ENCODE data around the gene CLEC16A.
A peak's percentile ranks its signal among the peaks of the same experiment; 100 is the strongest.
"Not testable (repeated sequence)": the region's sequence is repeated elsewhere in the genome, so short reads cannot be mapped to it uniquely, and the experiment has no call there.

Gene CLEC16A

DNA sequence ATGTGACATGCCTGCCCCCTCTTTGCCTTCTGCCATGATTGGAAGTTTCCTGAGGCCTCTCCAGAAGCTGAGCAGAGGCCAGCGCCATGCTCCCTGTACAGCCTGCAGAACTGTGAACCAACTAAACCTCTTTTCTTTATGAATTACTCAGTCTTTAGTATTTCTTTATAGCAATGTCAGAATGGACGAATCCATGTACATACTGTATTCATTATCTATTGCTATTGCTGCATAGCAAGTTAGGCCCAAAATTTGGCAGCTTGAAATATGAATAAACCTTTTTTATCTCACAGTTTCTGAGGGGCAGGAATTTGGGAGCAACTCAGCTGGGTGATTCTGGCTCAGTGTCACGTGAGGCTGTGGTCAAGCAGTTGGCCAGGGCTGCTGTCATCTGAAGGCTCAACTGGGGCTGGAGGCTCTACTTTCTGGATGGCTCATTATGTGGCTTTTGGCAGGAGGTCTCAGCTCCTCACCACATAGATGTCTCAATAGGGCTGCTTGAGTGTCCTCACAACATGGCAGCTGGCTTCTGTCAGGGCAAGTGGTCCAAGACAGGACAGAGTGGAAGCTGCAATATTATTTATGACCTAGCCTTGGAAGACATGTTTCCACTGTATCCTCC lies 271.7 kb downstream of the CLEC16A start:
- no peak overlapping the region for H2BK5ac ChIP-seq (ENCODE audit: low read length)
- H2AK5ac ChIP-seq (ENCODE audit: low read length), result no peak overlapping the region
- H3K4ac ChIP-seq (ENCODE audit: low read depth, low read length), result no peak overlapping the region
- no peak overlapping the region for H3K27ac ChIP-seq (ENCODE audit: low read depth, low read length)
- DNase-seq, result no peak
- no peak overlapping the region for H3K18ac ChIP-seq (ENCODE audit: low read length)
- no peaks in the 10 kb centered on the region for H3K4me1 ChIP-seq (ENCODE audit: control insufficient read depth, low read depth, low read length)
- H3K79me2 ChIP-seq (ENCODE audit: control insufficient read depth, insufficient read depth, low read length), result no peaks in the 10 kb centered on the region
- H3K79me1 ChIP-seq (ENCODE audit: low read length), result no peaks in the 10 kb centered on the region
- no peak overlapping the region for H3K4me3 ChIP-seq (ENCODE audit: low read length)
- peaks cover 2% of the 10 kb centered on the region for H3K36me3 ChIP-seq (ENCODE audit: control insufficient read depth, insufficient read depth, low read length)
- no peak overlapping the region for H4K8ac ChIP-seq (ENCODE audit: low read depth, low read length)
- no CpG with 5 or more reads among the region's 3 CpGs for WGBS (ENCODE audit: extremely low coverage, insufficient coverage, low lambda C conversion rate)
- no peak overlapping the region for H3K4me2 ChIP-seq (ENCODE audit: low read length)
- H2BK120ac ChIP-seq (ENCODE audit: low read depth, low read length), result no peak overlapping the region
- no peaks in the 10 kb centered on the region for H3K27me3 ChIP-seq (ENCODE audit: insufficient read depth, low read length, poor library complexity)
- no peak overlapping the region for H3K9ac ChIP-seq (ENCODE audit: low read length)
- H3K23ac ChIP-seq (ENCODE audit: low read length), result no peak overlapping the region
- no peak overlapping the region for H4K5ac ChIP-seq (ENCODE audit: low read length)
- H3K56ac ChIP-seq (ENCODE audit: low read length), result no peak overlapping the region
- H2BK15ac ChIP-seq (replicated peaks; ENCODE audit: low read depth), result no peak overlapping the region

DNA sequence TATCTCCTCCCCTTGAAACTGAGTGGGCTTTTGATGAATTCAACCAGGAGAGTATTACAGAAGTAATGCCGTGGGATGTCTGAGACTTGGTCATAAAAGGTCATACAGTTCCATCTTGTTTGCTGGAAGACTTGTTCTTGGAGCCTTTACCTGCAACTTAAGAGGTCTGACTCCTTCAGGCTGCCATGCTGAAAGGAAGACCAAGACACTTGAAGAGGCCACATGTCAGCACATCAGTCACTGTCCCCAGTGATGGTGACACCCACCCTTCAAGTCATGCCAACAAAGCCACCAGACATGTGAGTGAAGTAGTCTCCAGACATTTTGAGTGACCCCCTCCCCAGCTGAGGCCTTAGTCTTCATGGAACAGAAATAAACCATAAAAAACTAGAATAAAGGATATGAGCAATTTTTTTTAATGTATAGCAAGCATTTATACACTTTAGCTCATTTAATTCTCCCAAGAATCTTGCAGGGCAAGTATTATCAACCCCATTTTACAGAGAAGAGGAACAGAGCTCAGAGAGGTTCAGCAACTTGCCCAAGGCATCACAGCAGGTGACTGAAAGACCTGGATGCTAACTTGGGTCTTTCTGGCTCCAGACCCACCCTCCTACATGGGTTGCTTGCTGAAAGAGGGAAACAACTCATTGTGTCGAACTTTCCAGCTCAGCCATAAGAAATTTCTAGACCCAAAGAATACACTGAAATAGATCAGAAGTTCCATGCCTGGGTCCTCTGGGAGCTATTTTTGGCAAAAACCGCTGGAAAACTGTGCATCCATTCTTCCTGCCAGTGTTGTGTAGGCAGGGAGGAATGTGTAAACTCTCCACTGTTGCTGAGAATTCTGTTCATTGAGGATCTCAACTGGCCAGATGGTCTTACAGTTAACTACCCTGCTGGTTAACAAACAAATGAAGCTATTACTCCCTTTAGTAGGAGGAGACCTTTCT lies 273.6 kb downstream of the CLEC16A start:
- no peak overlapping the region for H3K23ac ChIP-seq (ENCODE audit: low read length)
- no peak overlapping the region for H3K4me3 ChIP-seq (ENCODE audit: low read length)
- no peak overlapping the region for H3K4me2 ChIP-seq (ENCODE audit: low read length)
- no peak overlapping the region for H3K4ac ChIP-seq (ENCODE audit: low read depth, low read length)
- no peak for DNase-seq
- no peak overlapping the region for H2BK120ac ChIP-seq (ENCODE audit: low read depth, low read length)
- no peak overlapping the region for H3K56ac ChIP-seq (ENCODE audit: low read length)
- H3K36me3 ChIP-seq (ENCODE audit: control insufficient read depth, insufficient read depth, low read length), result peaks cover 2% of the 10 kb centered on the region
- no peak overlapping the region for H3K27ac ChIP-seq (ENCODE audit: low read depth, low read length)
- H2BK5ac ChIP-seq (ENCODE audit: low read length), result no peak overlapping the region
- H4K8ac ChIP-seq (ENCODE audit: low read depth, low read length), result no peak overlapping the region
- H3K79me2 ChIP-seq (ENCODE audit: control insufficient read depth, insufficient read depth, low read length), result no peaks in the 10 kb centered on the region
- no peak overlapping the region for H4K5ac ChIP-seq (ENCODE audit: low read length)
- H3K18ac ChIP-seq (ENCODE audit: low read length), result no peak overlapping the region
- no peaks in the 10 kb centered on the region for H3K27me3 ChIP-seq (ENCODE audit: insufficient read depth, low read length, poor library complexity)
- no peak overlapping the region for H2BK15ac ChIP-seq (replicated peaks; ENCODE audit: low read depth)
- WGBS (ENCODE audit: extremely low coverage, insufficient coverage, low lambda C conversion rate), result no CpG with 5 or more reads among the region's 3 CpGs
- no peak overlapping the region for H3K9ac ChIP-seq (ENCODE audit: low read length)
- H3K79me1 ChIP-seq (ENCODE audit: low read length), result no peaks in the 10 kb centered on the region
- H3K4me1 ChIP-seq (ENCODE audit: control insufficient read depth, low read depth, low read length), result no peaks in the 10 kb centered on the region
- H2AK5ac ChIP-seq (ENCODE audit: low read length), result no peak overlapping the region

DNA sequence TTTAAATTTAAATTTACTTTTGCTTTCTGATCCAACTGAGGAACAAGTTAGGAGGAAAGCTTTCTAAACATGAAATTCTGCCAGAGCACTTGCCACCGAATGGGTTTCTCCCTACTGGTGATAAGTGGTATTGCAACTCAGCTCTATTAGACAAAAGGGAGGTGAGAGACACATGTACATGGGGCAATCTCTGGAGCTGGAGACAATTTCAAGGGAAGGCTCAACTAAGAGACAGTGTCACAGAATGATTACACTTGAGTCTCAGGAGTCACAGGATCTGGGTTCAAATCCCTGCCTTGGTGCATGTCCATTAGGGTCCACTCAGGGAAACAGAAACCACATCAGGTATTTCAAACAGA lies 274.2 kb downstream of the CLEC16A start:
- H2BK5ac ChIP-seq (ENCODE audit: low read length), result no peak overlapping the region
- no peak overlapping the region for H3K23ac ChIP-seq (ENCODE audit: low read length)
- H2AK5ac ChIP-seq (ENCODE audit: low read length), result no peak overlapping the region
- no peak overlapping the region for H3K4ac ChIP-seq (ENCODE audit: low read depth, low read length)
- H4K8ac ChIP-seq (ENCODE audit: low read depth, low read length), result no peak overlapping the region
- H3K36me3 ChIP-seq (ENCODE audit: control insufficient read depth, insufficient read depth, low read length), result peaks cover 2% of the 10 kb centered on the region
- H3K27me3 ChIP-seq (ENCODE audit: insufficient read depth, low read length, poor library complexity), result no peaks in the 10 kb centered on the region
- no peaks in the 10 kb centered on the region for H3K79me1 ChIP-seq (ENCODE audit: low read length)
- no peak overlapping the region for H3K4me2 ChIP-seq (ENCODE audit: low read length)
- H3K4me3 ChIP-seq (ENCODE audit: low read length), result no peak overlapping the region
- no peaks in the 10 kb centered on the region for H3K4me1 ChIP-seq (ENCODE audit: control insufficient read depth, low read depth, low read length)
- no peak overlapping the region for H3K27ac ChIP-seq (ENCODE audit: low read depth, low read length)
- H2BK120ac ChIP-seq (ENCODE audit: low read depth, low read length), result no peak overlapping the region
- H4K5ac ChIP-seq (ENCODE audit: low read length), result no peak overlapping the region
- no peaks in the 10 kb centered on the region for H3K79me2 ChIP-seq (ENCODE audit: control insufficient read depth, insufficient read depth, low read length)
- no peak overlapping the region for H3K9ac ChIP-seq (ENCODE audit: low read length)
- no peak overlapping the region for H3K18ac ChIP-seq (ENCODE audit: low read length)
- WGBS (ENCODE audit: extremely low coverage, insufficient coverage, low lambda C conversion rate), result no CpG with 5 or more reads among the region's 1 CpG
- H3K56ac ChIP-seq (ENCODE audit: low read length), result no peak overlapping the region
- no peak overlapping the region for H2BK15ac ChIP-seq (replicated peaks; ENCODE audit: low read depth)
- peak; percentile 31 for DNase-seq

- H2BK5ac ChIP-seq (ENCODE audit: low read length), result no peak overlapping the region
- H3K36me3 ChIP-seq (ENCODE audit: control insufficient read depth, insufficient read depth, low read length), result peaks cover 2% of the 10 kb centered on the region
- no CpG with 5 or more reads among the region's 4 CpGs for WGBS (ENCODE audit: extremely low coverage, insufficient coverage, low lambda C conversion rate)
Observed at GRCh38 chr16:11219178-11219577, 274.8 kb downstream of the CLEC16A start.

GRCh38 chr16:11220507-11220906 lies 276.1 kb downstream of the CLEC16A start:
- H4K8ac ChIP-seq (ENCODE audit: low read depth, low read length); H3K4ac ChIP-seq (ENCODE audit: low read depth, low read length); H3K56ac ChIP-seq (ENCODE audit: low read length); H3K36me3 ChIP-seq (ENCODE audit: control insufficient read depth, insufficient read depth, low read length); H3K23ac ChIP-seq (ENCODE audit: low read length); H2AK5ac ChIP-seq (ENCODE audit: low read length); H3K27me3 ChIP-seq (ENCODE audit: insufficient read depth, low read length, poor library complexity); H3K4me3 ChIP-seq (ENCODE audit: low read length); H3K4me1 ChIP-seq (ENCODE audit: control insufficient read depth, low read depth, low read length); H2BK15ac ChIP-seq (replicated peaks; ENCODE audit: low read depth); H3K9ac ChIP-seq (ENCODE audit: low read length); H2BK5ac ChIP-seq (ENCODE audit: low read length); H3K27ac ChIP-seq (ENCODE audit: low read depth, low read length); H4K5ac ChIP-seq (ENCODE audit: low read length); H3K79me1 ChIP-seq (ENCODE audit: low read length); H2BK120ac ChIP-seq (ENCODE audit: low read depth, low read length); DNase-seq; H3K79me2 ChIP-seq (ENCODE audit: control insufficient read depth, insufficient read depth, low read length); H3K18ac ChIP-seq (ENCODE audit: low read length); H3K4me2 ChIP-seq (ENCODE audit: low read length): not testable (repeated sequence)
- WGBS (ENCODE audit: extremely low coverage, insufficient coverage, low lambda C conversion rate), result no CpG with 5 or more reads among the region's 2 CpGs

More at GRCh38 chr16:11219178-11219577, 274.8 kb downstream of the CLEC16A start:
- Histone ChIP-seq H4K5ac (ENCODE audit: low read length) (no peak overlapping the region), H2BK15ac (replicated peaks; ENCODE audit: low read depth) (no peak overlapping the region), H3K4me3 (ENCODE audit: low read length) (no peak overlapping the region), H3K4me1 (ENCODE audit: control insufficient read depth, low read depth, low read length) (no peaks in the 10 kb centered on the region), H3K79me1 (ENCODE audit: low read length) (no peaks in the 10 kb centered on the region), H3K4ac (ENCODE audit: low read depth, low read length) (no peak overlapping the region), H3K27me3 (ENCODE audit: insufficient read depth, low read length, poor library complexity) (no peaks in the 10 kb centered on the region), H4K8ac (ENCODE audit: low read depth, low read length) (no peak overlapping the region), H3K27ac (ENCODE audit: low read depth, low read length) (no peak overlapping the region), H3K18ac (ENCODE audit: low read length) (no peak overlapping the region), H3K9ac (ENCODE audit: low read length) (no peak overlapping the region), H3K56ac (ENCODE audit: low read length) (no peak overlapping the region), H2AK5ac (ENCODE audit: low read length) (no peak overlapping the region), H2BK120ac (ENCODE audit: low read depth, low read length) (no peak overlapping the region), H3K23ac (ENCODE audit: low read length) (no peak overlapping the region), H3K4me2 (ENCODE audit: low read length) (no peak overlapping the region), H3K79me2 (ENCODE audit: control insufficient read depth, insufficient read depth, low read length) (no peaks in the 10 kb centered on the region)
- no peak for DNase-seq
